Mesenchymal stem cell (in vitro differentiated cells and primary cell): ENCODE results near the gene PRKCSH.

Source experiments
- DNase-seq: peaks from one replicate; pipeline ENCODE4 v3.0.0-alpha.2; 2013
- H2AFZ ChIP-seq: one replicate; pipeline ENCODE4 v1.6.1; 2013; ENCODE audit warnings: low read depth, mild to moderate bottlenecking, control low read depth, inconsistent platforms, low read length, moderate library complexity
- H2AK5ac ChIP-seq: 2 replicates; pipeline ENCODE4 v1.6.1; 2013; ENCODE audit warnings: low read length, moderate library complexity, mild to moderate bottlenecking, inconsistent platforms; ENCODE audit not compliant: severe bottlenecking
- H2BK120ac ChIP-seq: one replicate; pipeline ENCODE4 v1.6.1; 2013; ENCODE audit warnings: low read depth, mild to moderate bottlenecking, inconsistent platforms, low read length, moderate library complexity
- H2BK12ac ChIP-seq, 2 experiments: one replicate each; pipeline ENCODE4 v1.6.1; 2013; ENCODE audit warnings: inconsistent platforms in 2 of 2, low read length in 2 of 2, mild to moderate bottlenecking in 2 of 2, moderate library complexity in 2 of 2, control low read depth in 1 of 2
- H2BK15ac ChIP-seq: one replicate; pipeline ENCODE4 v1.6.1; 2013; ENCODE audit warnings: mild to moderate bottlenecking, low read depth, inconsistent platforms; ENCODE audit not compliant: poor library complexity, severe bottlenecking
- H2BK5ac ChIP-seq: 2 replicates; pipeline ENCODE4 v1.6.1; 2013; ENCODE audit warnings: low read depth, mild to moderate bottlenecking, low read length, control low read depth, inconsistent platforms; ENCODE audit not compliant: poor library complexity, severe bottlenecking
- H3K14ac ChIP-seq, 2 experiments: one replicate each; pipeline ENCODE4 v1.6.1; 2013; ENCODE audit warnings: inconsistent platforms in 2 of 2, low read length in 2 of 2, control low read depth in 1 of 2, mild to moderate bottlenecking in 1 of 2, moderate library complexity in 1 of 2
- H3K18ac ChIP-seq, 2 experiments: one replicate each; pipeline ENCODE4 v1.6.1; 2013; ENCODE audit warnings: inconsistent platforms in 2 of 2, low read length in 2 of 2, control low read depth in 1 of 2, low read depth in 1 of 2, mild to moderate bottlenecking in 1 of 2
- H3K23ac ChIP-seq, 2 experiments: one replicate each; pipeline ENCODE4 v1.6.1; 2013; ENCODE audit warnings: inconsistent platforms in 2 of 2, low read length in 2 of 2, mild to moderate bottlenecking in 2 of 2, moderate library complexity in 2 of 2, control low read depth in 1 of 2
- H3K27ac ChIP-seq: 2 replicates; pipeline ENCODE4 v1.5.1; 2013; ENCODE audit warnings: mild to moderate bottlenecking, moderate library complexity, low read length, control low read depth, inconsistent platforms; ENCODE audit not compliant: poor library complexity, severe bottlenecking
- H3K27me3 ChIP-seq, 2 experiments: 2 replicates each; pipeline versions ENCODE4 v1.6.1 to v1.7.0; 2013; ENCODE audit warnings: low read length in 2 of 2, mild to moderate bottlenecking in 2 of 2, moderate library complexity in 2 of 2, control low read depth in 1 of 2, inconsistent platforms in 1 of 2; ENCODE audit not compliant: control insufficient read depth in 1 of 2, insufficient read depth in 1 of 2
- H3K36me3 ChIP-seq, 2 experiments: 2 replicates each; pipeline versions ENCODE4 v1.6.1 to v1.7.0; 2013; ENCODE audit warnings: low read length in 2 of 2, control low read depth in 1 of 2, inconsistent platforms in 1 of 2, low read depth in 1 of 2, mild to moderate bottlenecking in 1 of 2; ENCODE audit not compliant: insufficient read depth in 2 of 2, control insufficient read depth in 1 of 2
- H3K4ac ChIP-seq, 2 experiments: one replicate each; pipeline ENCODE4 v1.6.1; 2013; ENCODE audit warnings: inconsistent platforms in 2 of 2, low read length in 2 of 2, mild to moderate bottlenecking in 2 of 2, moderate library complexity in 2 of 2, control low read depth in 1 of 2, low read depth in 1 of 2
- H3K4me1 ChIP-seq: 2 replicates; pipeline ENCODE4 v1.6.1; 2013; ENCODE audit warnings: low read depth, low read length, control low read depth; ENCODE audit not compliant: control insufficient read depth, insufficient read depth
- H3K4me2 ChIP-seq: 2 replicates; pipeline ENCODE4 v1.6.1; 2013; ENCODE audit warnings: low read length, mild to moderate bottlenecking, inconsistent platforms; ENCODE audit not compliant: poor library complexity, severe bottlenecking
- H3K4me3 ChIP-seq, 2 experiments: 2 replicates each; pipeline versions ENCODE4 v1.5.1 to v1.7.0; 2013; ENCODE audit warnings: low read length in 2 of 2, mild to moderate bottlenecking in 2 of 2, control low read depth in 1 of 2, low read depth in 1 of 2; ENCODE audit not compliant: insufficient read depth in 1 of 2
- H3K79me1 ChIP-seq: replicated peaks from 2 replicates; pipeline ENCODE4 v1.6.1; 2013; ENCODE audit warnings: mild to moderate bottlenecking, control low read depth, low read length, inconsistent platforms; ENCODE audit not compliant: poor library complexity, severe bottlenecking
- H3K9ac ChIP-seq: 2 replicates; pipeline ENCODE4 v1.7.0; 2013; ENCODE audit warnings: mild to moderate bottlenecking, low read length, moderate library complexity
- H3K9me3 ChIP-seq: 2 replicates; pipeline ENCODE4 v1.7.0; 2013; ENCODE audit warnings: mild to moderate bottlenecking, low read length; ENCODE audit not compliant: control insufficient read depth
- H4K8ac ChIP-seq: one replicate; pipeline ENCODE4 v1.6.1; 2013; ENCODE audit warnings: inconsistent platforms, mild to moderate bottlenecking, low read length, moderate library complexity
- H4K91ac ChIP-seq: one replicate; pipeline ENCODE4 v1.6.1; 2013; ENCODE audit warnings: mild to moderate bottlenecking, low read length, inconsistent platforms
- WGBS: methylation state at CpG from one replicate; pipeline ENCODE4 v1.1.7; 2013; ENCODE audit warnings: mixed read lengths; 5-methylcytosine and 5-hydroxymethylcytosine counted together

PRKCSH gene

DNA sequence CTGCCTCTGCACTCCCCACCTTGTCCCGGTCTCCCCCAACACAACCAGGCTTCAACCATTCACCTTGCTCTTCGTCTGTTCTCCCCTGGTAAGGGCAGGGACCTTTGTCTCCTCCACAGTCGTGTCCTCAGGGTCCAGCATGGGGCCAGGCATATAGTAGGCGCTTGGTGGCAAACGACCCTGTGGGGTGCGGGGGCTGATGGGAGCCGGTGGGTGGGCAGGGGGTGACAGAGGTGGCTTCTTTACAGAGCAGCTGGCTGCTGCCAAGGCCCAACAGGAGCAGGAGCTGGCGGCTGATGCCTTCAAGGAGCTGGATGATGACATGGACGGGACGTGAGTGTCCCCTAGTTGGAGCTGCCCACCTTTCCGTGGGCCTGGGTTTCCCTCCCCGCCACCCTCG lies 9.7 kb downstream of the PRKCSH start:
- no peak overlapping the region for H3K9ac ChIP-seq
- H4K8ac ChIP-seq = no peak overlapping the region
- no peak overlapping the region for H3K14ac ChIP-seq
- no peak overlapping the region for H3K23ac ChIP-seq
- H4K91ac ChIP-seq = no peak overlapping the region
- H3K79me1 ChIP-seq = peaks cover 49% of the 10 kb centered on the region
- no peak overlapping the region for H3K18ac ChIP-seq
- no peak overlapping the region for H2BK120ac ChIP-seq
- H3K36me3 ChIP-seq = peaks cover 75 to 92% of the 10 kb centered on the region in 2 experiments
- no peak overlapping the region for H3K4me2 ChIP-seq
- H2BK5ac ChIP-seq = no peak overlapping the region
- no peak overlapping the region for H2AK5ac ChIP-seq
- H2AFZ ChIP-seq = no peak overlapping the region
- no peak overlapping the region for H3K4me3 ChIP-seq
- no peak overlapping the region for H2BK12ac ChIP-seq
- no peak for DNase-seq
- no peaks in the 10 kb centered on the region for H3K9me3 ChIP-seq
- H3K27me3 ChIP-seq = no peaks in the 10 kb centered on the region
- H3K4me1 ChIP-seq = peaks cover 4% of the 10 kb centered on the region
- H2BK15ac ChIP-seq = no peak overlapping the region
- 91% methylated on average over 13 of the region's 13 CpGs for whole genome bisulfite sequencing
- H3K4ac ChIP-seq = no peak overlapping the region
- no peak overlapping the region for H3K27ac ChIP-seq

DNA sequence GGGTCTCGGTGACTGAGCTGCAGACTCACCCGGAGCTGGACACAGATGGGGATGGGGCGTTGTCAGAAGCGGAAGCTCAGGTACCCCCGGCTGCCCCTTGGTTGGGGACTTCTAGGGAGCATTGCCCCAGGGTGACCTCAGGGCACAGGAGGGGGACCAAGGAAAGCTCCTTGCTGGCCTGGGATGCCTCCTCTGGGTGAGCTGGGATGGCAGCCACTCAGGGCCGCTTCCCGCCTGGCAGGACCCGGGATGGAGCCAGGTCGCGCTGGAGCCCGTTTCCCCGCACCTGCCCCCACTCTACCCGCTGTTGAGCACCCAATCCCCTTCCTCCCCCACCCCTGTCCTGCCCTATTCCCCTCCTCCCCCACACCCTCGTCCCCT lies 10.8 kb downstream of the PRKCSH start:
- Histone ChIP-seq H2BK120ac (no peak overlapping the region), H3K9me3 (no peaks in the 10 kb centered on the region), H3K4me1 (peaks cover 4% of the 10 kb centered on the region), H3K14ac (no peak overlapping the region), H3K27me3 (no peaks in the 10 kb centered on the region), H2AFZ (no peak overlapping the region), H3K23ac (no peak overlapping the region), H3K4me3 (no peak overlapping the region), H2BK15ac (no peak overlapping the region), H3K79me1 (peaks cover 41% of the 10 kb centered on the region), H4K91ac (no peak overlapping the region), H3K9ac (no peak overlapping the region), H2AK5ac (no peak overlapping the region), H4K8ac (no peak overlapping the region), H2BK12ac (no peak overlapping the region), H3K27ac (no peak overlapping the region), H3K18ac (no peak overlapping the region), H2BK5ac (no peak overlapping the region), H3K36me3 (peaks cover 67 to 91% of the 10 kb centered on the region in 2 experiments), H3K4me2 (no peak overlapping the region), H3K4ac (no peak overlapping the region)
- DNase-seq = no peak
- 92% methylated on average over 14 of the region's 14 CpGs for WGBS

DNA sequence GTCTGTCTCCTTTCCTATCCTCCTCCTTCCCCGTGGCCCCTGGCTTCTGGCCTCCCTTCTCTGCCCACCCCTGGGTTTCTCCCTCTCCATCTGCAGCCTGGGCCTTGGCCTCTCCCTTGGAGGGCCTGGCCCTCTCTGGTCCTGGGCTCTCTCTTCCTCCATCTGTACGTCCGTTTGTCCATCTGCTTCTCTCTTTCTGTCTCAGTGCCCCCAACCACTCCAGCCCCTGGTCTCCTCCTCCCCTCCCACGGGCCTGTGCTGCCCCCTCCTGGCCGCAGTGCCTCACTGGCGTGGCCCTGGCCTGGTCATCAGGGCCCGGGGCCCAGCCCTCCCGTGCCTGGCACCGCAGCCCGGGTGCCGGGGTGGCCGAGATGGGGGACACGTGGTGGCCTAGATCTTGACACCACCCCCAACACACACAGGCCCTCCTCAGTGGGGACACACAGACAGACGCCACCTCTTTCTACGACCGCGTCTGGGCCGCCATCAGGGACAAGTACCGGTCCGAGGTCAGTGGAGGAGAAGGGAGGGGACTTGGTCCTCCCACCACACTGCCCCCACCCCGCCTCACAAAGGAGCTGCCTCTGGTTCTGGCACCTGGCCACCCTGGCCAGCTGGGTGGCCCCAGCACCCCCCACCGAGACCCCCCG lies 11.3 kb downstream of the PRKCSH start:
- 73% methylated on average over 12 of the region's 23 CpGs for WGBS
- Histone ChIP-seq H2AK5ac (no peak overlapping the region), H2BK120ac (no peak overlapping the region), H2AFZ (no peak overlapping the region), H3K79me1 (peaks cover 36% of the 10 kb centered on the region), H4K8ac (peak overlapping the region; percentile 48), H3K27me3 (no peaks in the 10 kb centered on the region), H4K91ac (peak overlapping the region; percentile 34), H3K4me2 (no peak overlapping the region), H2BK5ac (no peak overlapping the region), H3K4me1 (peaks cover 8% of the 10 kb centered on the region), H3K14ac (no peak overlapping the region), H3K18ac (no peak overlapping the region), H3K4me3 (no peak overlapping the region), H3K9ac (no peak overlapping the region), H3K36me3 (peaks cover 62 to 86% of the 10 kb centered on the region in 2 experiments), H3K4ac (no peak overlapping the region), H2BK15ac (no peak overlapping the region), H3K9me3 (no peaks in the 10 kb centered on the region), H2BK12ac (no peak overlapping the region), H3K27ac (no peak overlapping the region), H3K23ac (no peak overlapping the region)
- peak; percentile 40 for DNase-seq

DNA sequence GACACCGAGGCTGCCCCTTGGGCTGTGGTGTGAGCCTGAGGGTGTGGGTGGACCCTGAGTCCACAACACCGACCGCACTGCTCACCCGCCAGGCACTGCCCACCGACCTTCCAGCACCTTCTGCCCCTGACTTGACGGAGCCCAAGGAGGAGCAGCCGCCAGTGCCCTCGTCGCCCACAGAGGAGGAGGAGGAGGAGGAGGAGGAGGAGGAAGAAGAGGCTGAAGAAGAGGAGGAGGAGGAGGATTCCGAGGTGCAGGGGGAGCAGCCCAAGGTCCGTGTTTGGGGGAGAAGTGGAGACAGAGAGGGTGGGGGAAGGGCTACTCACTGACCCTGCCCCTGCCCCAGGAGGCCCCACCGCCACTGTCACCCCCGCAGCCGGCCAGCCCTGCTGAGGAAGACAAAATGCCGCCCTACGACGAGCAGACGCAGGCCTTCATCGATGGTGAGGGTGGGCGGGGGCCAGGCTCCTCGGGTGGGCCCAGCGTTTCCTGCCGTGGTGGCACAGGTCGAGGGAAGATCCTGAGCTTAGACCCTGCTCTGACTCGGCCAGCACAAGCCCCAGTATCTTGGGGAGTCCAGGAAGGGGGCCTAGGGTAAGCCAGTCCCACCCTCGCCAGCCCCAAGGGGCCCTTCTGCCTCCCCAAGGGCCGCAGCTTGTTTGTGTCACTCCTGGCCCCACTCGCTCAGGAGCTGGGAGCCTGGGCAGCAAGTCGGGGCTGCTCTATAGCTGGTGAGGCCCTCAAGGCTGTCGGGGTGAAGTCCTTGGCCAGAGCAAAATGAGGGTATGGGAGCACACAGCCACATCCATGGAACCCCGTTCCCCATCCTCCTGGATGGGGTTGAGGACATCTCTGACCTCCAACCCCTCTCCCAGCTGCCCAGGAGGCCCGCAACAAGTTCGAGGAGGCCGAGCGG lies 12.2 kb downstream of the PRKCSH start:
- no peak overlapping the region for H3K14ac ChIP-seq
- H3K18ac ChIP-seq = no peak overlapping the region
- H4K8ac ChIP-seq = no peak overlapping the region
- no peak overlapping the region for H2BK120ac ChIP-seq
- H2BK5ac ChIP-seq = no peak overlapping the region
- H2AK5ac ChIP-seq = no peak overlapping the region
- no peak overlapping the region for H3K23ac ChIP-seq
- no peak overlapping the region for H2AFZ ChIP-seq
- peaks cover 29% of the 10 kb centered on the region for H3K79me1 ChIP-seq
- H2BK12ac ChIP-seq = no peak overlapping the region
- no peak overlapping the region for H3K4ac ChIP-seq
- peaks cover 8% of the 10 kb centered on the region for H3K4me1 ChIP-seq
- H3K27ac ChIP-seq = no peak overlapping the region
- no peak overlapping the region for H3K4me2 ChIP-seq
- H3K9ac ChIP-seq = no peak overlapping the region
- H3K4me3 ChIP-seq = no peak overlapping the region
- no peaks in the 10 kb centered on the region for H3K27me3 ChIP-seq
- no peaks in the 10 kb centered on the region for H3K9me3 ChIP-seq
- no peak overlapping the region for H4K91ac ChIP-seq
- no peak for DNase-seq
- H3K36me3 ChIP-seq = peaks cover 54 to 78% of the 10 kb centered on the region in 2 experiments
- H2BK15ac ChIP-seq = no peak overlapping the region
- whole genome bisulfite sequencing = 97% methylated on average over 35 of the region's 35 CpGs
